Activated CD4-positive, alpha-beta T cell treated with anti-CD3 and anti-CD28 coated beads, Interleukin-2, amount 50 U/mL, for 16 hours (primary cell): Measurements from ENCODE around the gene RBBP8NL.

ENCODE experiments used
- DNase-seq: peaks from one replicate; pipeline ENCODE4 v3.0.0-alpha.2; 2020

Gene RBBP8NL

DNA sequence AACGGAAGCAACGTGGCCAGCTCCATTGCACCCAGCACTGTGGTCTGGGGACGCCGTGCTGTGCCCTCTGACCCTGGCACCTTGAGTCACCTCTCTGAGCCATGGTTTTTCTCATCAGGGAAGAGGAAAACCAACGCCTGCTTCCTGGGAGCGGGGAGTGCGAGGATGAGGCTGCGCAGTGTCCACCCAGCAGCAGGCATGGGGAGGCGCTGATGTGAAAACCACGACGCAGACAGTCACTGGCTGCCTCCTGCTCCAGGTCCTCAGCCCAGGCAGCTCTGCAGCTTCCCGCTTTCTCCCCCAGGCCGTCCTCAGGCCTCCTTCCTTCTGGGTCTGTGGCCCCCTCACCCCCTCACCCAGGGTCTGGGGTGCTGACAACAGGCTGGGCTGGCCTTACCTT is 34.5 kb upstream of the RBBP8NL start:
- no peak for DNase-seq

DNA sequence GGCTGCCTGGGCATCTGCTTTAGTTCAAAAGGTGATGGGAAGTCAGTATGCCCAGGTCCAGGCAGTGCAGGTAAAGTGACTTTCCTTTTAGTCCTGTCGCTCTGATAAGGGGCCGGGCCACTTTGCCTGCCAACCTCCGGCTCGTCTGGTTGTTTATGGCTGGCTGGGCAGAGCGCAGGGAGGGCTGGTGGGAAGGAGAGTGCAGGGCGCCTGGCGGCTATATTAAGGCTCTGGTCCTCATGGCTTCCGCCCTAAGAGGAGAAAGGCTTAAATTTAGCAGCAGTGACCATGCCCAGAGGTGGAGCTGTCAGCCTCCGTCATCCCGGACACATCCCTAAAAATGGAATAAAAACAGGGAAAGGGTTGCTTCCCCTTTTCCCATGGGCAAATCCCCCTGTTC is 33.8 kb upstream of the RBBP8NL start:
- no peak for DNase-seq

DNA sequence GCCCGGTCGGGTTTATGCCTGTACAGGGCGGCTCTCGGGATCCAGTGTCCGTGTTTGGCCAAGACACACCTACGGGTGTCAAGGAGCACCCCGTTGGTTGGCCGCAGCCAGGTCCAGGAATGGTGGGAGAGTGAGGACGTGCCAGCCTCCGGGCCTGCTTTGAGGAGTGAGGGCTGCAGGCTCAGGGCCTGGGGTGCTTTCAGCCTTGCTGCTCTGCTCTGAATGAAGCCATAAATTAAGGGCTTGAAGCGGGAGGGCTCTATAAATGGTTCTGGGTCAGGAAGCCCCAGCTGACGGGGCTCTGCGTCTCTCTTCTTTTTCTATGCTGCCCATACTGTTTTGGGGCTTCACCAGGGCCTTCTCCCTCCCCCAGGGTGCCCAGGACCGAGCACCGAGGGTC is 33.3 kb upstream of the RBBP8NL start:
- no peak for DNase-seq

DNA sequence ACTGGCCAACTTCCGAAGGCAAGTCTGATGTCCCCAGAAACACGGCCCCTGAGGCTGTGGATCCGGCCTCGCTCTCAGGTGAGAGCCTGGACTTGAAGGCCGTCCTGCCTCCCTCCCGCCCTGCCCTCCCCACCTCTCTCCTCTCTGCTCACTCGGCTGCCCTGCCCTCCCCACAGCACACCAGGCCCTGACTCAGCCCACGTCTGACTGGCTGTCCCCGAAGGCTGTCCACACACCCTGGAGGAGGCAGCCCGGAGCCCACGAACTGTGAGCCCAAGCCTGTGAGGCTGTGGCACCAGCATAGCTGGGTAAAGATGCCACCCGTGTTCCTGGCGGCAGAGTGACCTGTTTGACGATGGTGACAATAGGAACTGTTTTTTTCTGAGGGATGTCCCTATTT is 32.1 kb upstream of the RBBP8NL start:
- DNase-seq: no peak

DNA sequence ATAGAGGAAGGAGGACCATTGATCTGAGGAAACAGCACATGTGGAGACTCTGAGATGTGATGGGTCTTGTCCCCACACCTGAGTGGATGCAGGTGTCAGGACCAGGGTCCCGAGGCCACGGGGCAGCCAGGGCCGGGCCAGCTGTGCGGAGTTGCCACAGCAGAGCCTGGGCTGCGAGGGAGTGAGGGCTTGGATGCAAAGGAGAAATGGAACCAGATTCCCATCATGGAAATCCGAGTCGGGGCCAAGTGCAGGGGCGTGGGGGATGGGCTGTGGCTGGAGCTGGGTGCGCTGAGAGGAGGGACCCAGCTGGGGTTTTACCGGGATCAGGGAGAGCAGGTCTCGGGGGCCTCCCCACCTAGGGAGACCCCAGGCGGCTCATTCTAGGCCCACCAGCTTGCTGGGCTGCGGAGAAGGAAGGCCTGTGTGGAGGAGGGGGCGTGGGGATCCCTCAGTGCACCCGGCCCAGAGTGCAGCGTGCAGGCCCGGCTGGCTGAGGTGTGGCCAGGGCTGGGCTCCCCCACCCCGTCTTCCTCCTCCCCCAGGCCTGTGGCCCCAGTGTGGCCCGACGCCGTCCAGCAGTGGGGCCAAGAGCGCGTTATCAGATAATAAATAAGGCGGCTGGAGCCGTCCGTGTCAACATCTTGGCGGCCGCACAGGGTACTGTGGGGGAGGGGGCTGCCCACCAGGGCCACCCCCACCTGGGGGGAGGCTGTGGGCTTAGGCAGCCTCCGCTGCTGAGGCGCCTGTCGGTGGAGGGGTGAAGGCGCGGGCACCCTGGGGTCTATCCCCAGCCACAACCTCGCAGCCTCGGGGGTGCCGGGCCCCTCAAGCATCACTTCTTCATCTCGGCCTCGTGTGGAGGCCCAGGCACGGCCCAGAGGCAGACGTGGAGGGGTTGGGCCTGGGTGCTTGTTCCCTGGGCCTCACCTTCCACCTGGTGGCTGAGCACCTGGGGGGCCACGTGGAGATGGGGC is 31.2 kb upstream of the RBBP8NL start:
- no peak for DNase-seq

DNA sequence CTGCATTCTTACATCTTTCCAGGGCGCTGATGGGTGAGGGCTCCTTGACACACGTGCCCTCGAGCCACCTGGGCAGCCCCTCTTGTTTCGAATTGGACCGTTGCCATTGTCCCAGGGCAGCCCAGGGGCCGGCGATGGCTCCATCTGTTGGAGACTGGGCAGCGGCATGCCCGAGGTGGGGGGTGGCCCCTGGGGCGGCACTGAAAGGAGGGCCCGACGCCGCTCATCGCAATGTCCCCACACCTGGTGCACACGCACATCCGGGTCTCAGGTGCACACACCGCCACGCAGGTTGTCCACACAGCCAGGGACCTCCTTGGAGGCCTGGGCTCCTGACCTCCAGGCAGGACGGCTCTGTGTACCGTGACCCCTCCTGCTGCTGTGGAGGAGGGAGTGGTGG is 30.5 kb upstream of the RBBP8NL start:
- no peak for DNase-seq

DNA sequence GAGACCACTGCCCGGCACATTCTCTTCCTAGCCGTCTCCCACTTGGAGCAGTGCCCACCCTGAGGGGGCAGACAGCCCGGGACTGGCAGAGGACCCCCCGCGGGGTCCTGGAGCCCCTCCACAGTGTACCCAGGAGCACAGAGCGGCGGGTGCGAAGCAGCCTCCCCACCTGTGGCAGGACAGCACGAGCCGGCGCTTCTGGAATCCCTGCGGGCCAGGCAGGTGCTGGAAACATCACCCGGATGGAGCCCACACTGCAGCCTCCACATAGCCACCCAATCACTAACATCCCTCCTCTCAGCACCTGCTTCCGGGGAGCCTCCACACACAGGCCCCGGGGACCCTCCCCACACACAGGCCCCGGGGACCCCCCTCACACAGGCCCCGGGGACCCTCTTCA is 29.8 kb upstream of the RBBP8NL start:
- DNase-seq: no peak

DNA sequence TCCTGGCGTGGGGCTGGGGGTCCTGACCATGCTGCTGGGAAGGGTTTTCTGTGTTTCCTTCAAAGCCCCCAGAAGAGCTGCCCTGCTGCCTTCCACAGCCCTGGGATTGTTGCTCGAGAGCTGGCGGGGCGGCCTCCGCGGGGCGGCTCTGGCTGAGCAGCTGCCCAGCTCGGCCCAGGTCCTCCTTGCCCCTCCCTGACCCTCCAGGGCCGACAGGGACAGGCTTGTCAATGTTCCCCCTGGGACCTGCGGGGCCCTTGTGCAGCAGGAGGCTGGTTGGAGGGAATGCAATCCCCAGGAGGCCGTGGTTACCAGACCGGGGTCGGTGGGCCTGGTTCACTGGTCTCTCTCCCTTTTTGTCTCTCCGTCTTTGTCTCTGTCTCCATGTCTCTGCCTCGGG is 28.6 kb upstream of the RBBP8NL start:
- DNase-seq: no peak

DNA sequence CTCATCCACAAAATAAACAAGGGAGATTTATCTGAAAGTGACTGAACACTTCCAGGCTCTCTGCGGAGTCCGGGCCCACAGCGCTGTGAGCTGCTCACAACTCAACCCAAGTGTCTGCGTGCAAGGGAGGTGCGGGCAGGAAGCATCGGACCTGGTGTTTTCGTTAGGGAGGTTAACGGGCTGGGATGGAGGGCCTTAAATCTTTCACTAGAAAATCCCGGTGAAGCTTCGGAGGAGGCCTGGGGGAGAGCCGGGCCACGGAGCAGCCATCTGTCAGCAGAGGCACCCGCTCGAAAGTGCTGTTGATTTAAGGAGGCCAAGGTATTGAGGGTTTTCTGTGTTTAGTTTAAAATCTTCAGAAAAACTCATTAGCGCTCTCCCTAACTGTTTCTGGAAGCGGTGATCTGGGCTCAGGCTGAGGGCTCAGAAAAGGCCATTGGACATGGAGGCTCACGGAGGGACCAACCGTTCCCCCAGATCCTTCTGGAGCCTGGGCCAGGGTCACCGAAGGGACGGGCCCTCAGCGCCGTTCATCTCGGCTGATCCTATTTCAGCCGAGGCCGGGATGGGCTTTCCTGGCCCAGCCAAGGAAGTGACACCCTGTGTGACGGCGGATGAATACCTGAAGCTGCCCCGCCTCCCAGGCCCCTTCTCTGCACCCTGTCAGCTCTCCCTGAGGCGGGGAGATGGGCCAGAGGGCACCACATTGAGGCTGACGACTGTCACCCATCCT is 27.7 kb upstream of the RBBP8NL start:
- no peak for DNase-seq

DNA sequence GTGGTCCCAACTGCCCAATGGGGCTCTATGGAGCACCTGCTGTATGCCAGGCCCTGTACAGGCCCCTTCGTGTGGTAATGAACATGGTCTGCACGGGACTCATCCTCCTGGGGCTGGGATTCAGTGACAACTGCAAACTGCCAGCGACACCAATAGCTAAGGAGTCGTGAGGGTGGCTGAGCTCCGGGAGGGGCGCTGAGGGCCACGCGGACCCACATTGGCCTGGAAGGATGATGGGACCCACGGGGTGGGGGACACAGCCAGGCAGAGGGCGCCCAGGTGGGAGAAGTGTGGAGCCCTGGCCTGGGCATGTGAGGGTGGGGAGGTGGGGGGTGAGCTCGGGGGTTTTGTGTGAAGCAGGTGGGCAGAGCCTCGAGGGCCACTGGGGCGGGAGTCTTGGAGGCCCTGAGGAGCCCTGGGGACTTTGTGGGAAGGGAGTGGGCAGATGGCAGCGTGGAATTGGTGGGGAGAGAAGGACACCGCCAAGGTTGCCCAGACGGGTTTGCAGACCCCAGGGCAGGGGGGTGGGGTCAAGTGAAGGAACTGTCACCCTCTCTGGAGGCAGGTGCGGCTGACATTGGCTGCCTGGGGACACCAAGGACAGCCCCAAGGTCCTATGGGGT is 26.0 kb upstream of the RBBP8NL start:
- DNase-seq: no peak

DNA sequence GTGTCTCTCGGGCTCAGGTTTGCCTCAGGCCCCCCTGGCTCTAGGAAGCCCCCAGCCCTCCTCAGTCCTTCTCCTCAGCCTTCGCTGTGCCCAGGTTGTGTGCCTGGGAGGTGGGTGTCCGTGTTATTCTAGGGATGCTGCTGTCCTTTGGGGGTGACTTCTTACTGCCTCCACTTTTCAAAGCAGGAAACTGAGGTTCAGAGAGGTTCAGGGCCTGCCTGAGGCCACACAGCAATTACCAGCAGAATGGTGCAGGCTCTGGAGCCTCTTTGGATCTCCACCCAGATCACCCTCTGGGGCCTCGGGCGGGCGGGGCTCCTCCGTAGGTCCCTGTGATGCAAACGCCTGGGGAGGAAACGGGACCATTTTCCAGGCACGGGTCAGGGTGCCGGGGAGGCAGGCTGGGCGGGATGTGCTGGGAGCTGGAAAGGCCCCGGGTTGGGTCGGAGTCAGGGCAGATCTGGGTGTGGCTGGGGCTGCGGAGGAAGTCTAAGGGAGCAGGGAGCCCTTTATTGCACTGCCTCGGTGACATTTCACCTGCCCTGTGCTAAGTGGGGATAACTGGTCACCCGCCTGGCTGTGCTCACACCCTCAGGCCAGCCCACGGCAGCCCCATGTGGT is 25.2 kb upstream of the RBBP8NL start:
- DNase-seq: no peak

DNA sequence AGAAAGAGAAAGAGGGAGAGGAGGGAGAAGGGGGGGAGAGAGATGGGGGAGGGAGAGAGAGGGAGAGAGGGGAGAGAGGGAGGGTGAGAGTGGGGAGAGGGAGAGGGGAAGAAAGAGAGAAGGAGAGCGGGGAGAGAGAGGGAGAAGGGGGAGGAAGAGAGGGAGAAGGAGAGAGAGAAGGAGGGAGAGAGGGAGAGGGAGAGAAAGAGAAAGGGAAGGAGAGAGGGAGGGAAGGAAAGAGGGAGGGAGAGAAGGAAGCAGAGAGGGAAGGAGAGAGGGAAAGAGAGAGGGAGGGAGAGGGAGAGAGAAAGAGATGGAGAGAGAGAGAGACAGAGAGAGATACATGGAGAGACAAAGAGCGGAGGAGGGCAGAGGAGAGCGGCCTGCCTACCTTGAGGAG is 24.6 kb upstream of the RBBP8NL start:
- no peak for DNase-seq

DNA sequence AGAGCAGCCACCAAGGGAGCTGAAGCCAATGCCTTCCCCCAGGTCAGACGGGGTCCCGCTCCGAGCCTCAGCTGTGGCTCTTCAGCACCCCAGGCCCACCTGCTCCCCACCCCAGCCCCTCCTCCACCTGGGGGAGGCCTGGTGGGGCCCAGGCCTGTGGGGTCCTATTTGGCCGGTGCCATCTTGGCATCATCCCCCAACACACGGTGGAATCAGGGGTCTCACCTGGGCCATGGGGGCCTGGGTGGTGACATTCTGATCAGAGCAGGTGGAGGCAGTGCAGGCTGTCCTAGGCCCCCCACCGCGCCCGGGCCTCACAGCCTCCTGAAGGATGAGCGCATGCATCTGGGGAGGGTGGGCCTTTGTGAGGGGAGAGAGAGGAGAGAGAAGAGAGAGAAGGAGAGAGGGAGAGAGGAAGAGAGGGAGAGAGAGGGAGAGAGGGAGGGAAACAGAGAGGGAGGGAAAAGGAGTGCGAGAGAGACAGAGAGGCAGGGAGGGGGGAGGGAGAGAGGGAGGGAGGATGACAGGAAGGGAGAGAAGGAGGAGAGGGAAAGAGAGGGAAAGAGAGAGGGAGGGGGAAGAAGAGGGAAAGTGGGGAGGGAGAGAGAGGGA is 23.9 kb upstream of the RBBP8NL start:
- DNase-seq: no peak

DNA sequence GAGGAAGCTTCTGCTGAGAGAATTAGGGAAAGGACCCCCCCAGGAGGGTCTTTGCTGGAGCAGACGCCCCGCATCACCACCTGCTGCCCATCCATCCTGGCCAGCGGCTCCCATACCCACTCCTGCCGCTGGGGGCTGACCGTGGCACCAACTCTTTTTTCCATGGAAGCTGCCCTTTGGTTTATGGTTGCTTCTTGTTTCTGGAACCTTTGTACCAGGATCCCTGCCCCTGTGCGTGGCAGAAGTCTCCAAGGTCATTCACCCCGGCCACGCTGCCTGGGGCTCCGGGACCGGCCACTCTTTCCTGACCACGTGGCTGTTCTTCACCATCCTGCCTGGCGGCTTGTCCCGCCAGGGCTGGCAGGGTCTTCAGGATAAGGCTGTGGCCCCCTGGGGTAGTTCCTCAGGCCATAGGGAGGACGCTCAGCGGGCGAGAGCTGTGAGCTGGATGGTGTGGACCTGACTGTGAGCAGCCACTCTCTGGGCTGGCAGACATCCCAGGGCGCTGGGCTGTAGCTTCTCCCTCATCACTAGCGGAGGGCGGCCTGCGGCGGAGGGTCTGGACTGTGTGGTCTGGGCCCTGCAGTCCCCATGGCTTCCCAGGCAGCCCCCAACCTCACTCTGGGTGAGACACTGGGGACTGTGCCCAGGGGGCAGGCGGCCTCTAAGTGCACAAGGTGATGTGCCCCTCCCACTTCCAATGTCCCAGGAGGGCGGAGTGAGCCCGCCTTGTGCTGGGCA is 22.8 kb upstream of the RBBP8NL start:
- DNase-seq: no peak

DNA sequence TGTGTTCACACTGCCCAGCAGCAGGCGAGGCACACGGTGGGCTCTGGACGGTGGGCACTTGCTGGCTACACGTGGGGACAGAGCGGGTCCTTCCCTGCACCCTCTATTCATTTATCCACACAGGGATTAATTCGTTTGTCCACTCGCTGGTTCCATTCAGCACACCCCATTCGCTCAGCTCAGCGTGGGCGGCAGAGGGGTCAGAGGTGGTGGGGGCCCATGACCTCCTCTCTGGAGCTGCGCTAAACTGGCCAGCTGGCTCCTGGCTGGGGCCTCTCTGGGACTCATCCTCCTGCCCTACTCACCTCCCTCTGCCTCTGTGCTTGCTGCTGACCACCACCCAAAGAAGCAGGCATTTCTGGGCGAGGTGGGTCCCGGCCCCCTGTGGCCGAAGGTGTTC is 21.4 kb upstream of the RBBP8NL start:
- DNase-seq: no peak

DNA sequence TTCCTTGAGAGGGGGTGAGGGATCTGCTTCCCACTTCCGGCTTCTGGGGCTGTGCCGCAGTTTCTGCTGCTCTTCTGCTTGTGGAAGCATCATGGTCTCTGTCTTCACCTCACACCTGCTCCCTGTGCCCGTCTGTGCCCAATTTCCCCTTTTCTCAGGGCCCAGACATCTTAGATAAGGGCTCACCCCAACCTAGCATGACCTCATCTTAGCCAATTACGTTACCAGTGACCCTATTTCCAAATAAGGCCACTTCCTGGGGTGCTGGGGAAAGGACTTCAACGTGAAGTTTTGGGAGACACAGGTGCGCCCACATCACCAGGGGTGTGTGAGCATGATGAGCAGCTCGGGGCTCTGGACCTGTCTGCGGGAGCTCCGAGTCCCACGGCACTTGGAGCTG is 20.7 kb upstream of the RBBP8NL start:
- DNase-seq: no peak

DNA sequence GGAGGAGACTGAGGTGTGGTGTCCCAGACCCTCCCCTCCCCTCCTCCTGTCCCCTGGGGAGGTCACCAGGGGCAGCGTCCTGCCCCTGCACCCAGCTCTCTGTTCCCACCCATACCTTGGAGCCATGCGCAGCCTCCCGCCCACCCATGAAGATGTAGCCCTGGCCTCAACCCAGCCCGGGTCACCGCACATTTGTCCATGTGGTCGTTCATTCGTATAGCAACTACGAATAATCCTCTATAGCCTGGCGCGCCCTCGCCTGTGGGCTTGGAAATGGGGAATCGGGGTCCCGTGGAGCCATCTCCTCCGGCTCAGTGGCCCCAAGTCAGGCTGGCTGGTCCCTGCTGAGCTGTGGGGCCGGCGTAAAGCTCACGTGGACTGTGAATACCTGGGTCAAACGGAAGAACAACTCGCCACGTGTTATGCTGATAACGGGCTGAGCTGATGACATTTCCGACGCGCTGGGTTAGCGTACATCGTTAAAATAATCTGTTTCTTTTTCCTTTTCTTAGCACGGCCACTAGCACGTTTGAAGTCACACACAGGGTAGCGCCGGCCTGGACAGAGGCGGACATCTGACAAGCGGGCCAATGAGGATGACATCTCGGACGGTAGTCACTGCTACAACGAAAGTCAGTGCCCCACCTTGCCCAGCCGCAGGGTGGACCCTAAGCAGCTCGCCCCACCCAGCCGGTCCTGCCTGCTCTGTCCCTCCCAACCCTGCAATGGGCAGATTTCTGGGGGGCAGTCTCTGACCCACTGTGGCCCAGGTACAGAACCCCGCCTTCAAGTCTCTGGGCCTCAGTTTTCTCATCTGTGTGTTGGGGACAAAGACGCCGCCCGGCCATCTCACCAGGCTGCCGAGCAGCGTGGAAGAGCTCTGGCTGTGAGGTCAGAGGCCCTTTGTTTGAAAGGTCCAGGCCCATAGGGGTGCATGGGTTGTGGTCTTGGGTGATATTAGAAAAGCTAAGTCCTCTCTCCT is 19.8 kb upstream of the RBBP8NL start:
- no peak for DNase-seq

DNA sequence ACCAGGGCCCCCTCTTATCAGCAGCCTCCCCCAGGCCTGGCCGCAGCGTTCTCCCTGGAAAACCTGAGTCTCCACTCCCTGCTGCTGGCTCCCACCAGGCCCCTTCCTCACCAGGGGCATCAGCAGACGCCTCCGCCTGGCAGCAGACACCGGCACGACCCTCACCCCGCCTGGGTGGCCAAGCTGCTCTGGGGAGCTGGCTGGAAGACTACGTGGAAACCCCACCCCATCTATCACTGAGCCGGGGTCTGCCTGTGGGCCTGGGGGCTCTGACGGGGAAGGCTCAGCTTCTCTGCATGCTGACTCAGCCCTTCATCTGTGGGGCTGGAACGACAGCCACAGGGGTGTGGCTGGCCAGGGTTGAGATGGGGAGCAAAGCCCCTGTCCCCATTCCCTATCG is 19.1 kb upstream of the RBBP8NL start:
- DNase-seq: no peak

DNA sequence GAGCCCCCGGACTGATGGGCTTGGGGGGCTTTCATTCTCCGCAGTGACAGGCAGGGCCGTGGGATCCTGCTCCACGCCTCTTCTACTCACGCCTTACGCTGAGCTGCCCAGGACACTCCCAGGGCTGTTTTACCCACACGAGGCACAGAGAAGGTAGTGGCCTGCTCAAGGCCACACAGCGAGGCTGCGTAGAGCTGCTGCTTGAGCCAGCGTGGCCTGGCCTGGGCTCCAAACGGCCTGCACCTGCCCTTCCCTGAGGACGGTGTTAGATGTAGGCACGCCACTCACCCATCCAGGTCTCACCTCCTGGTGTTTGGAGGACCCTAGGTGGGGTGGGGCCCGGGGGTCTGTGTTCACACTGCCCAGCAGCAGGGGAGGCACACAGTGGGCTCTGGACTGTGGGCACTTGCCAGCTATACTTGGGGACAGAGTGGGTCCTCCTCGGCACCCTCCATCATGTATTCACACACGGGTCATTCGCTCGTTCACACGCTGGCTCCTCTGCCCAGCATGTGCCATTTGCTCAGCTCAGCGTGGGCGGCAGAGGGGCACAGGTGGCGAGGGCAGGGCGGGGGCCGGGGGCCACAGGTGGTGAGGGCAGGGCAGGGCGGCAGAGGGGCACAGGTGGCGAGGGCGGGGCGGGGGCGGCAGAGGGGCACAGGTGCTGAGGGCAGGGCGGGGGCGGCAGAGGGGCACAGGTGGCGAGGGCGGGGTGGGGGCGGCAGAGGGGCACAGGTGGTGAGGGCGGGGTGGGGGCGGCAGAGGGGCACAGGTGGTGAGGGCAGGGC is 18.4 kb upstream of the RBBP8NL start:
- DNase-seq: no peak

DNA sequence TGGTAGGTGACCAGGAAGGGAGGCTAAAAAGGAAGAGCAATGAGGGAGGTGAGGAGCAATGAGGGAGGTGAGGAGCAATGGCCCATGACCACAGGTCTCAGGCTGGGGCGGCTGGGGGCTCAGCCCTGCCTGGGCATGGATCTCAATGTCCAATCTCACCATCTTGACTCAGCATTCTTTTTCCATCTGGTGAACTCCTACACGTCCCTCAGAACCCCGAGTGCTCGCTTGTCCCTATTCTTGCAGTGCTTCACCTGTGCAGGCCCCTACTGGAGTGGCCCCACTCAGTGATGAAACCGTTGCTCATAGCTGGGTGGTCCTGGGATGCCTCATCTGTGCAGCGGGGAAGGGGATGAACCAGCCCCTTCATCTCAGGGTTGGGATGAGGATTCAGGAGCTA is 16.9 kb upstream of the RBBP8NL start:
- no peak for DNase-seq
